GM11168 (cell line): ENCODE results near the gene PFDN5.
"Not testable (repeated sequence)": the region's sequence is repeated elsewhere in the genome, so short reads cannot be mapped to it uniquely, and the experiment has no call there.

Experiments
- in situ Hi-C: fragments of 300-500 bp; cut with MboI; formaldehyde crosslinking; loops from one replicate; pipeline ENCODE4 v1.12.0; 2022; ENCODE audit warnings: low sequenced_read_pairs; ENCODE audit not compliant: unreplicated experiment

The PFDN5 gene

GRCh38 chr12:53325511-53326061, 30.2 kb downstream of the PFDN5 start:
- in situ Hi-C loops: no loop called here

DNA sequence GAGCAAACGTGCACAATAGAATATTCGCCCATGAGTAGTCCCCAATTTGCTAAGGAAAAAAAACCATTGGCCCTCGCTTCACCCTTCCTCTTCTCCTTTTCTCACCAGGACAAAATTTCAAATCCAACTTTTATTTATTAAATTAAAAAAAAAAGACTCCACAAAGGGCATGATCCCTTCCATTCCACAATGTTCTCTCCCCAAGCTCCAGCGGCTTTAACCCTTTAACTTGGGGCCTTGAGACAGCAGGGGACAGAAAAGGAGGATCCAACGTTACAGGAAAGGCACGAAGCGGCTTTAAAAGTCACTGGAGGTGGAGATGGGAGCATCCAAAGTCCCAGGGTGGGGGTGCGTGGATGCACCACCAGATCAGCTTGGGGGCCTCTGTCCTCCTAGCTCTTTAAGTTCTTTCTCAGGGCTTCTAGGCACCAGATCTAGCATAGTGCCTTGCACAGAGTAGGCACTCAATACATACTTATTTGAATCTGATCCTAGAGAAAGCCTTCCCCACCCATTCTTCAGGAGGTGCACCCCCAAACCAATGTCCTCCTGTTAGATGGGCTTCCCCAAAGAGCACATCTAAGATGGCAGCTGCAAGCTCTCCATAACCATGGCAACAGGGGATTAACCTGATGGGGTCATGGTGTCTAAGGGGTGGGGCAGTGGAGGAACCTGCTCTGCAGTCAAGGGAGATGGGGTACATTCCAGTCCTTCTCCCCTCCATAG, 31.3 kb downstream of the PFDN5 start:
- in situ Hi-C loops: no loop called here

- in situ Hi-C loops: no loop called here
Observed at GRCh38 chr12:53327435-53328042, 32.2 kb downstream of the PFDN5 start.

- in situ Hi-C loops: no loop called here
Observed at GRCh38 chr12:53328043-53328435, 32.7 kb downstream of the PFDN5 start.

DNA sequence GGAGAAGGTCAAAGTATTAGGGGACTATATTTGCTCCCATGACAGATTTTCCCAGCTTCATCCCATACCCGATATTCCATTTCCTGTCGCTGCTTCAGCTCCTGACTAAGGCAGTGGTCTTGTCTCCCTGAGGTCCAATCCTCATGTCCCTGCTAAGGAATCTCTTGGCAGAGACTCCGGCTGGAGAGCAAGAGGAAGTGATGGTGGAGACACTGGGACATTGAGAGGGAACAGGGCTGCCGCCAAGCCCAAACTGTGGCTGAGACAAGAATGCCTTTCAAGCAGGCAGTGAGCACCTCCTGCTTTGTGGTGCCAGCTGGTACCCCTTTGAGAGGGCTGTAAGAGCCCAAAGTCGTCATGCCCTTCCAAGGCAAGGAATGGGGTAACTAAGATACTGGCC, 35.3 kb downstream of the PFDN5 start:
- in situ Hi-C loops: no loop called here

DNA sequence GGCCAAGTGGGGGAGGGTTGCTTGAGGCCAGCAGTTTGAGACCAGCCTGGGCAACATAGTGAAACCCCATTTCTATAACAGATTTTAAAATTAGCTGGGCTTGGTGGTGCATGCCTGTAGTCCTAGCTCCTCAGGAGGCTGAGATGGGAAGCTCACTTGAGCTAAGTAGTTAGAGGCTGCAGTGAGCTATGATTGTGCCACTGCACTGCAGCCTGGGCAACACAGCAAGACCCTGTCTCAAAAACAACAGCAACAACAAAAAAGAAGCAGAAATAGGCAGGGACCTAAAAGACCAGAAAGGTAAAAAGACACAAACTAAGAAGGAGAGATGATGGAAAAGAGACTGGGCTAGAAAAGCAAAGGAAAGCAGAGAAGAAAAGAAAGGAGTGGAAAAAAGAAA, 37.0 kb downstream of the PFDN5 start:
- in situ Hi-C loops: not testable (repeated sequence)

DNA sequence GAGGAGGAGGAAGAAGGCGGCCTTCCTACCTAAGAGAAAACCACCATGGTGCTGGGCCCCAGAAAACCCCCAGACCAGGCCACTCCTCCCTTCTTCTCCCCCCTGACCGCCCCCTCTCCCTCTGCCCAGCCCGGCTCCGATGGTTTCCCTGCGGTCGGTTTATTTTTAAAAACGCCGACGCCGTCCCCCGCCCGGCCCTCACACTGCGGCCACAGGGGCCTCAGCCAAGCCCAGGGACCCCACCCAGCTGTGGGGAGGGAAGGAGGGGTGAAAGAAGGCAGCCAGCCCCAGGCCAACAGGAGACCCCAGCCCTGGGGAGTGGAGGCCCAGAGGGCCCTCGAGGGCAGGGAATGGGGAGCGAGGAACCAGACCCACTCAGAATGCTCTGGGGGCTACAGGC, 37.4 kb downstream of the PFDN5 start:
- in situ Hi-C loops: no loop called here

GRCh38 chr12:53333289-53333688, 37.9 kb downstream of the PFDN5 start:
- in situ Hi-C loops: no loop called here

GRCh38 chr12:53333845-53334244, 38.5 kb downstream of the PFDN5 start:
- in situ Hi-C loops: no loop called here

- in situ Hi-C loops: no loop called here
Observed at GRCh38 chr12:53334822-53335221, 39.5 kb downstream of the PFDN5 start.

DNA sequence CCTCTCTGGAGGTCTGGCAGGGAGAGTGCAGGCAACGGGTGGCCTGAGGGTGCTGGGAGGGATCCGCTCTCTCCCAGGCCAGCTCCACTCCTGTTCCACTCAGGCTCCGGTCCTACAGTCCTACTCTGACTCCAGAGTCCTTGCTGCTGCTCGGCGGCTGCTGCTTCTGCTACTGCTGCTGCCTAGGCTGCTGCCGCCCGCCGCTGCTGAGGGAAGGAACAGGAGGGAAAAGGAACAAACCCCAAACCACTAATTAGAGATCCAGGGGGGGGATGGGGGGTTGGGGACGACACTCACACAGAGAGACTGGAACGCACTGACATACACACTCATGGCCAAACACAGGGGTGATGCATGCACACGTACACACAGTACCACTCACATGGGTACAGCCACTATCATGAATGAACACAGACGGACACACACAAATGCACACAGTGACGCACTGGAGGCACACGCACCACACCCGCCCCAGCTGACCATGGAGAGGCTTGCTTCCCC, 40.9 kb downstream of the PFDN5 start, which contains the start of gene SP7:
Gene SP7 (minus strand): TSS at position 174 of the 501 bp plus-strand sequence. CDS start 708 bp downstream, outside the sequence.
- in situ Hi-C loops: no loop called here

- in situ Hi-C loops: no loop called here
Observed at GRCh38 chr12:53338017-53338416, 42.7 kb downstream of the PFDN5 start.

DNA sequence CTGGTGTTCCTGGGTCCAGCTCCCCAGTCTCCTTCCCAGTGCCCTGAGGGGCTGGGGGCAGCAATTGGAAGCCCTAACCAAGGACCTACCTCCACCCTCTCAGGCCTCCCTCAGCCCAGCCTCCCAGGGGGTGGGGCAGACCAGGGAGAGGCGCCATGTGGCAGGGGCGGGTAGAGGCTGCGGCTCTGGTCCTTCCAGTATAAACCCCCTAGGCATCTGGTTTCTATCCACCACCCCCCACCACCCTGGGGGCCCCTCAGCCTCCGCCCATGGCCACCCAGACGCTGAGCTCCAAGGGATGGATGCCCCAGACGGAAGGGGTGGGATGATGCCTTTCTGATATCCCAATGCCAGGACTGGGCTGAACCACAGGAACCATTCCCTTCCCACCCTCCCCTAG, 43.6 kb downstream of the PFDN5 start:
- in situ Hi-C loops: no loop called here

GRCh38 chr12:53340398-53340797, 45.1 kb downstream of the PFDN5 start:
- in situ Hi-C loops: no loop called here

- in situ Hi-C loops: no loop called here
Observed at GRCh38 chr12:53343449-53343848, 48.1 kb downstream of the PFDN5 start.

DNA sequence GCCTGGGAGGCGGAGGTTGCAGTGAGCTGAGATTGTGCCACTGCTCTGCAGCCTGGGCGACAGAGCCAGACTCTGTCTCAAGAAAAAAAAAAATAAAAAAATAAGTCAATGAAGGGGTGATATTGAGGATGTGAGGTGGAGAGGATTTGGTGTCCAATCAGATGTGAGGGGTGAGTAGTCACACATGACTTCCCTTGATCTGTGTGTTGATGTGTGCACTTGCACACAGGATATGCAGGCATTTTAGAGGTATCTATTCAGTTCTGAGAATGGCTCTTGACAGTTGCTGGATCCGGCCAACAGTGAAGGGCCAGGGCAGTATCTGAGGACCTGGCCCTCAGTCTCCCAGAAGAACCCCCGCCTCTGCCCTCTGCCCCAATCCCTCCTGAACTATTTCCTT, 48.6 kb downstream of the PFDN5 start:
- in situ Hi-C loops: no loop called here

DNA sequence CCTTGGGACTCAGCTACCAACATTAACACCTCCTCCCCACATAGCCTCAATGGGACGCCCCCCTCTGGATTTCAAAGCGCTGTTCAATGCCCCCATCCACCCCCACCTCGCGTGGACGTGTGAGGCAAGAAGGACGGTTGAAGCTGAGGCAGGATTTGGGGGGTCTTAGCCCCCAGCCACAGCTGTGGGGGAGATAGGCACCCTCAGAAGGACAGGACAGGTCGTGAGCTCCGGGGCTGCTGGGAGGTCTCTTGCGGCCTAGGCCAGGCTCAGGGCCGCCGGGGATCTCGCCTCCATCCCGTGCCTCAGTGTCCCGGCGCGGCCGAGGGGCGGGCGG, 49.1 kb downstream of the PFDN5 start:
- in situ Hi-C loops: no loop called here

- in situ Hi-C loops: no loop called here
Observed at GRCh38 chr12:53344824-53345485, 49.6 kb downstream of the PFDN5 start.

DNA sequence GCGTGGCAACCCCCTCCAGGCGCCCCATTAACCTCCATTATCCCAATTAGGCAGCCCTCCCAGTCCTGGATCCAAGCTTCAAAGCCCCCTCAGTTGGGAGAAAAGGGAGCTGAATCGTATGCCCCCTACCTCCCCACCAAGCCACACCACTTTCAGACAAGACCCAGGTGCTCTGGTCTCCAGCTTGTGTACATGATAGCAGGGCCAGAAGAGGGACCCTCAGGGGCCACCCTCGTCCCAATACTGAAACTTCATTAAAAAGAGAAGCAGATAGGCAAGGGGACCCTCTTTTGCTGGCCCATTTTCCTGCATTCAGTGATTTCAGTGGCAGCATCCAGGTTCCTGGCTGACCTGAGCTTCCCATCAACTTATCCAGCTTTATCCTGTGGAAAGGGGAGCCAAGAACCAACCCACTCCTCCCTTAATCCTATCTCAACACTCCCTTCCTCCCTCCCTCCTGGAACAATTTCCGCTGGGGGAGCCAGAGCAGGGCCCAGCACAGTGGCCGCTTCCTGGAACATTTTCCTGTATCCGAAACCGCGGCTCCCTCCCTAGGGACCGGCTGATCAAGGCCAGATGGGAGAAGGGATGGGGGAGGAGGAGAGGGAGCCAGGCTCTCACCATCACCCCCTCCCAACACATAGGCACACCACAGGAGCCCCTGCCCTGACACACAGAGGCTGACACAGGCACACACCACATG, 50.3 kb downstream of the PFDN5 start:
- in situ Hi-C loops: no loop called here

DNA sequence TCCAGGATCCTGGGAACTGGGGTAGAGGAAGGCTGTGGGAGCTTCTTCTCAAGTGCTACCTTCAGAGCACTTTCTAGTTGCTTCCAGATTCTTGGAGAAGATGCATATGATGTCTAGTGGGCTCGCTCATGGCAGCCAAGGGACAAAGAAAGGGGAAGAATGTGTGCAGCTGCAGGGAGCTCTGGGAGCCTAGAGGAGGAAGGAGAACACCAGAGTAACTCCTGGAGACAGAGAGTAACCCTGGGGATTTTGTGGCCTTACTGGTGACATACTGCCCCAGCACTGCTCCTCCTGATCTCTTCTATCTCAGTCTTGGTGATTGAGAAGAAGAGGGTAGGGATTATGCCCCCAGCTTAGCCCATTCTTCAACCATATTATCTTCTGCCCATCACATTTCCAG, 51.1 kb downstream of the PFDN5 start:
- in situ Hi-C loops: no loop called here

DNA sequence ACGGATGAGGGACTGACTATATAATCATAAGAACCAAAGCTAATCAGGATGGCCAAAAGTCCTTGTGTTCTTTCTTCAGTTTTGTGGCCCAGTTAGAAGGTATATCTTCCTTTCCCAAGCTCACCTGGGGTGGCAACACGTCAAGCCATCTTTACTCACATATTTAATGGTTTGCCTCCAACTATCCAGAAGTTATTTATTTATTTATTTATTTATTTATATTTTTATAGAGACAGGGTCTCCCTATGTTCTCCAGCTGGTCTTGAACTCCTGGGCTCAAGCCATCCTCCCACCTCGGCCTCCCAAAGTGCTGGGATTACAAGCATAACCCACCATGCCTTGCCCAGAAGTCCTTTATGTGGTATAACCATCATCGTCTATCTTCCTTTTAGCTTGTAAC, 52.6 kb downstream of the PFDN5 start:
- in situ Hi-C loops: no loop called here
